SK-N-SH treated with all-trans-retinoic acid at 6 μM for 48 hours (cell line): ENCODE data around the gene AKR1B15.
A peak's percentile ranks its signal among the peaks of the same experiment; 100 is the strongest.

Experiments used
- ATAC-seq: fragments of 200-7000 bp; cut with Tn5 transposase; 3 replicates; pipeline ENCODE4 v1.9.1; 2020; ENCODE audit warnings: mild to moderate bottlenecking, moderate library complexity
- ARNTL ChIP-seq: fragments of 450-650 bp; formaldehyde crosslinking; IDR thresholded peaks from 2 replicates; pipeline ENCODE4 v1.5.0; 2020; ENCODE audit warnings: low read depth, mild to moderate bottlenecking, moderate library complexity, borderline replicate concordance
- BACH2 ChIP-seq: fragments of 250-450 bp; sonication (Bioruptor Pico); IDR thresholded peaks from 2 replicates; pipeline ENCODE4 v1.9.0; 2021; ENCODE audit warnings: mild to moderate bottlenecking, borderline replicate concordance
- CREB5 ChIP-seq: fragments of 250-450 bp; sonication (Bioruptor Pico); IDR thresholded peaks from 2 replicates; pipeline ENCODE4 v1.5.1; 2020; ENCODE audit warnings: low read depth, mild to moderate bottlenecking, moderate library complexity
- CSDC2 ChIP-seq: fragments of 250-450 bp; sonication (Bioruptor Pico); IDR thresholded peaks from 2 replicates; pipeline ENCODE4 v1.5.0; 2020; ENCODE audit warnings: mild to moderate bottlenecking, moderate library complexity
- CSRNP3 ChIP-seq: fragments of 250-450 bp; sonication (Bioruptor Pico); IDR thresholded peaks from 2 replicates; pipeline ENCODE4 v1.5.1; 2021; ENCODE audit warnings: mild to moderate bottlenecking, moderate library complexity
- ESRRG ChIP-seq: fragments of 250-450 bp; sonication (Bioruptor Pico); IDR thresholded peaks from 2 replicates; pipeline ENCODE4 v1.6.1; 2021; ENCODE audit warnings: mild to moderate bottlenecking
- ISL1 ChIP-seq: fragments of 250-450 bp; sonication (Bioruptor Pico); IDR thresholded peaks from 2 replicates; pipeline ENCODE4 v2.1.2; 2022; ENCODE audit warnings: mild to moderate bottlenecking, moderate library complexity
- OSR1 ChIP-seq: fragments of 250-450 bp; sonication (Bioruptor Pico); IDR thresholded peaks from 2 replicates; pipeline ENCODE4 v1.8.0; 2022; ENCODE audit warnings: moderate library complexity, mild to moderate bottlenecking, inconsistent platforms
- PPARA ChIP-seq: fragments of 250-450 bp; sonication (Bioruptor Pico); IDR thresholded peaks from 2 replicates; pipeline ENCODE4 v1.5.0; 2020; ENCODE audit warnings: mild to moderate bottlenecking, borderline replicate concordance
- RARB ChIP-seq: fragments of 250-450 bp; sonication (Bioruptor Pico); IDR thresholded peaks from 2 replicates; pipeline ENCODE4 v1.8.0; 2021; ENCODE audit warnings: mild to moderate bottlenecking, moderate library complexity
- SNAI2 ChIP-seq: fragments of 250-450 bp; sonication (Bioruptor Pico); IDR thresholded peaks from 2 replicates; pipeline ENCODE4 v1.5.0; 2020; ENCODE audit warnings: mild to moderate bottlenecking, moderate library complexity
- TCF4 ChIP-seq: fragments of 250-450 bp; sonication (Bioruptor Pico); IDR thresholded peaks from 2 replicates; pipeline ENCODE4 v1.8.0; 2021; ENCODE audit warnings: mild to moderate bottlenecking, moderate library complexity, borderline replicate concordance
- TOX ChIP-seq: fragments of 250-450 bp; sonication (Bioruptor Pico); IDR thresholded peaks from 2 replicates; pipeline ENCODE4 v1.8.0; 2021; ENCODE audit warnings: mild to moderate bottlenecking, moderate library complexity, borderline replicate concordance
- ZC3H10 ChIP-seq: fragments of 250-450 bp; sonication (Bioruptor Pico); IDR thresholded peaks from 2 replicates; pipeline ENCODE4 v1.5.1; 2021; ENCODE audit warnings: mild to moderate bottlenecking, moderate library complexity
- ZFP3 ChIP-seq: fragments of 250-450 bp; sonication (Bioruptor Pico); IDR thresholded peaks from 2 replicates; pipeline ENCODE4 v1.5.0; 2020; ENCODE audit warnings: mild to moderate bottlenecking, moderate library complexity
- ZFP30 ChIP-seq: fragments of 450-650 bp; formaldehyde crosslinking; IDR thresholded peaks from 2 replicates; pipeline ENCODE4 v1.5.0; 2022; ENCODE audit warnings: mild to moderate bottlenecking, moderate library complexity
- ZNF565 ChIP-seq: fragments of 450-650 bp; formaldehyde crosslinking; conservative IDR thresholded peaks from 2 replicates; pipeline ENCODE4 v1.5.0; 2020; ENCODE audit warnings: low read depth, mild to moderate bottlenecking, moderate library complexity
- ZNF70 ChIP-seq: fragments of 450-650 bp; formaldehyde crosslinking; IDR thresholded peaks from 2 replicates; pipeline ENCODE4 v1.5.0; 2020; ENCODE audit warnings: mild to moderate bottlenecking, moderate library complexity
- ZNF8 ChIP-seq: fragments of 450-650 bp; formaldehyde crosslinking; IDR thresholded peaks from 2 replicates; pipeline ENCODE4 v1.5.0; 2020; ENCODE audit warnings: mild to moderate bottlenecking, moderate library complexity
- TF ChIP-seq, protein P1 (sequence below): fragments of 250-450 bp; sonication (Bioruptor Pico); IDR thresholded peaks from 2 replicates; pipeline ENCODE4 v1.5.0; 2020; ENCODE audit warnings: mild to moderate bottlenecking, moderate library complexity
- TF ChIP-seq, protein P2 (sequence below): fragments of 250-450 bp; sonication (Bioruptor Pico); IDR thresholded peaks from 2 replicates; pipeline ENCODE4 v1.8.0; 2021; ENCODE audit warnings: low read depth, mild to moderate bottlenecking, moderate library complexity, borderline replicate concordance

The AKR1B15 gene

GRCh38 chr7:134589491-134589941 is 40.6 kb downstream of the AKR1B15 start:
- no peak for ATAC-seq

DNA sequence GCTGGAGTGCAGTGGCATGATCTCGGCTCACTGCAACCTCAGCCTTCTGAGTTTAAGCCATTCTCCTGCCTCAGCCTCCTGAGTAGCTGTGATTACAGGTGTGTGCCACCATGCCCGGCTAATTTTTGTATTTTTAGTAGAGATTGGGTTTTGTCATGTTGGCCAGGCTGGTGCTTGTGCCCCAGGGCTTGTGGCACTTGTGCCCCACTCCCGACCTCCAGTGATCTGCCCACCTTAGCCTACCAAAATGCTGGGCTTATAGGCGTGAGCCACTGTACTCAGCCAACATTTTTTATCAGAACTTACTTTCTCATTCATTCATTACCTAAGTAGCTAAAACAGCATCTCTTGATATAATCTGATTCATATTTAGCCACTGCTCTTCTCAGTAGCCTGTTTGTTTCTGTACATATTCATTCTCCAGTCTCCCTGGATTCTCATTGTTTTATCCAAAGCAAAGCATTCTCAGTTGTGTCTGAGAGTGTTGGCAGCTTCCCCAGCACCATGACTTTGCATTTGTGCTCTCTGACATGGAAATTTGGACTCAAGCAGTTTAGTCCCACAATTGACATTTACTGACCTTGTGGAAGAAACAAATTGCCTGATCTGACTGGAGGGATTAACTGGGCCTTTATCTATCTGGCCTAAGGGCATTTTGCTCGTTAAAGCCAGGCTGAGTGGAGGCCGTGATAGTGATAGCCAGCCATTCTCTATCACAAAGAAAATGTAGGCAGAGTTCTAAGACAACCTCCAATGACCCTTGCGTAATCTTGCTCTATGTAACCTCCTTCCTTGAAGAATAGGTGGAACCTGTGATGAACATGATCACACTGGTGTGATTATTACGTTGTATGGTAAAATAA is 44.9 kb downstream of the AKR1B15 start:
- peak; percentile 56 for ATAC-seq
- TF ChIP-seq, protein P1, sequence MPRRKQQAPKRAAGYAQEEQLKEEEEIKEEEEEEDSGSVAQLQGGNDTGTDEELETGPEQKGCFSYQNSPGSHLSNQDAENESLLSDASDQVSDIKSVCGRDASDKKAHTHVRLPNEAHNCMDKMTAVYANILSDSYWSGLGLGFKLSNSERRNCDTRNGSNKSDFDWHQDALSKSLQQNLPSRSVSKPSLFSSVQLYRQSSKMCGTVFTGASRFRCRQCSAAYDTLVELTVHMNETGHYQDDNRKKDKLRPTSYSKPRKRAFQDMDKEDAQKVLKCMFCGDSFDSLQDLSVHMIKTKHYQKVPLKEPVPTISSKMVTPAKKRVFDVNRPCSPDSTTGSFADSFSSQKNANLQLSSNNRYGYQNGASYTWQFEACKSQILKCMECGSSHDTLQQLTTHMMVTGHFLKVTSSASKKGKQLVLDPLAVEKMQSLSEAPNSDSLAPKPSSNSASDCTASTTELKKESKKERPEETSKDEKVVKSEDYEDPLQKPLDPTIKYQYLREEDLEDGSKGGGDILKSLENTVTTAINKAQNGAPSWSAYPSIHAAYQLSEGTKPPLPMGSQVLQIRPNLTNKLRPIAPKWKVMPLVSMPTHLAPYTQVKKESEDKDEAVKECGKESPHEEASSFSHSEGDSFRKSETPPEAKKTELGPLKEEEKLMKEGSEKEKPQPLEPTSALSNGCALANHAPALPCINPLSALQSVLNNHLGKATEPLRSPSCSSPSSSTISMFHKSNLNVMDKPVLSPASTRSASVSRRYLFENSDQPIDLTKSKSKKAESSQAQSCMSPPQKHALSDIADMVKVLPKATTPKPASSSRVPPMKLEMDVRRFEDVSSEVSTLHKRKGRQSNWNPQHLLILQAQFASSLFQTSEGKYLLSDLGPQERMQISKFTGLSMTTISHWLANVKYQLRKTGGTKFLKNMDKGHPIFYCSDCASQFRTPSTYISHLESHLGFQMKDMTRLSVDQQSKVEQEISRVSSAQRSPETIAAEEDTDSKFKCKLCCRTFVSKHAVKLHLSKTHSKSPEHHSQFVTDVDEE (CRISPR knock-in tag) = no peak
- 0 out of 2 replicates have a peak, but pooled peaks have one; percentile 25 for TF ChIP-seq ISL1 (CRISPR knock-in tag)
- TF ChIP-seq PPARA (CRISPR knock-in tag) = no peak

More at GRCh38 chr7:134589491-134589941, 40.6 kb downstream of the AKR1B15 start:
- TF ChIP-seq TOX (no peak), RARB (no peak), BACH2 (no peak), ARNTL (CRISPR knock-in tag) (no peak), ISL1 (CRISPR knock-in tag) (no peak), SNAI2 (CRISPR knock-in tag) (no peak), TCF4 (CRISPR knock-in tag) (no peak), ZNF70 (CRISPR knock-in tag) (no peak), OSR1 (no peak), ZNF565 (CRISPR knock-in tag) (no peak), CSDC2 (CRISPR knock-in tag) (no peak), ESRRG (CRISPR knock-in tag) (no peak), CSRNP3 (CRISPR knock-in tag) (no peak), ZNF8 (no peak), ZFP30 (CRISPR knock-in tag) (no peak), ZFP3 (CRISPR knock-in tag) (no peak)
- TF ChIP-seq, protein P1 (CRISPR knock-in tag) = no peak
- TF ChIP-seq, protein P2, sequence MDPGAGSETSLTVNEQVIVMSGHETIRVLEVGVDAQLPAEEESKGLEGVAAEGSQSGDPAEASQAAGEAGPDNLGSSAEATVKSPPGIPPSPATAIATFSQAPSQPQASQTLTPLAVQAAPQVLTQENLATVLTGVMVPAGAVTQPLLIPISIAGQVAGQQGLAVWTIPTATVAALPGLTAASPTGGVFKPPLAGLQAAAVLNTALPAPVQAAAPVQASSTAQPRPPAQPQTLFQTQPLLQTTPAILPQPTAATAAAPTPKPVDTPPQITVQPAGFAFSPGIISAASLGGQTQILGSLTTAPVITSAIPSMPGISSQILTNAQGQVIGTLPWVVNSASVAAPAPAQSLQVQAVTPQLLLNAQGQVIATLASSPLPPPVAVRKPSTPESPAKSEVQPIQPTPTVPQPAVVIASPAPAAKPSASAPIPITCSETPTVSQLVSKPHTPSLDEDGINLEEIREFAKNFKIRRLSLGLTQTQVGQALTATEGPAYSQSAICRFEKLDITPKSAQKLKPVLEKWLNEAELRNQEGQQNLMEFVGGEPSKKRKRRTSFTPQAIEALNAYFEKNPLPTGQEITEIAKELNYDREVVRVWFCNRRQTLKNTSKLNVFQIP (CRISPR knock-in tag) = no peak

GRCh38 chr7:134594877-134595276 is 46.0 kb downstream of the AKR1B15 start:
- no peak for ATAC-seq
- no peak for TF ChIP-seq ARNTL (CRISPR knock-in tag)
- no peak for TF ChIP-seq CSDC2 (CRISPR knock-in tag)
- TF ChIP-seq CREB5 (CRISPR knock-in tag) = no peak
- TF ChIP-seq, protein P2 (CRISPR knock-in tag) = no peak
- no peak for TF ChIP-seq CSRNP3 (CRISPR knock-in tag)
- no peak for TF ChIP-seq TOX
- no peak for TF ChIP-seq ZC3H10 (CRISPR knock-in tag)
- no peak for TF ChIP-seq ZNF565 (CRISPR knock-in tag)
